22Rv1 (cell line): ENCODE measurements around the gene TAF15.
A peak's percentile ranks its signal among the peaks of the same experiment; 100 is the strongest.

Experiments
- H3K27ac ChIP-seq: fragments of 450-650 bp; 2 replicates; pipeline ENCODE4 v1.5.1; 2017
- CTCF ChIP-seq: fragments of 450-650 bp; IDR thresholded peaks from 2 replicates; pipeline ENCODE4 v1.5.1; 2017; ENCODE audit warnings: mild to moderate bottlenecking
- ZFX ChIP-seq: fragments of 450-650 bp; IDR thresholded peaks from 2 replicates; pipeline ENCODE4 v1.6.1; 2017; ENCODE audit warnings: antibody characterized with exemption, borderline replicate concordance

Gene TAF15

GRCh38 chr17:35843698-35844097, 34.4 kb downstream of the TAF15 start:
- TF ChIP-seq ZFX (no peak), CTCF (no peak)
- H3K27ac ChIP-seq = no peak overlapping the region

GRCh38 chr17:35844547-35844946, 35.3 kb downstream of the TAF15 start:
- H3K27ac ChIP-seq = no peak overlapping the region
- TF ChIP-seq ZFX (no peak), CTCF (no peak)

GRCh38 chr17:35846055-35846809, 36.9 kb downstream of the TAF15 start:
- no peak for TF ChIP-seq ZFX
- no peak for TF ChIP-seq CTCF
- no peak overlapping the region for H3K27ac ChIP-seq

- no peak overlapping the region for H3K27ac ChIP-seq
- TF ChIP-seq CTCF = no peak
- TF ChIP-seq ZFX = no peak
Measured at GRCh38 chr17:35847006-35847405, 37.7 kb downstream of the TAF15 start.

- TF ChIP-seq ZFX = no peak
- TF ChIP-seq CTCF = no peak
- H3K27ac ChIP-seq = peak overlapping the region; percentile 19
Measured at GRCh38 chr17:35847633-35848373, 38.5 kb downstream of the TAF15 start.

- TF ChIP-seq CTCF = peak; percentile 91
- TF ChIP-seq ZFX = no peak
- no peak overlapping the region for H3K27ac ChIP-seq
Measured at GRCh38 chr17:35849469-35850348, 40.4 kb downstream of the TAF15 start.
